Measurements from ENCODE around the gene LRRK1.

LRRK1 gene

GRCh38 chr15:100930306-100930848, 11.2 kb downstream of the LRRK1 start:
- ATAC-seq (ENCODE audit: insufficient read depth, low read depth) (no peak), DNase-seq (no peak)
- H3K4me1 ChIP-seq (ENCODE audit: insufficient read depth, low read length) = no peaks in the 10 kb centered on the region
- no peak overlapping the region for H3K4me3 ChIP-seq (ENCODE audit: low read depth in 1 of 2, low read length in 2 of 2)
- H4K20me1 ChIP-seq (ENCODE audit: insufficient read depth, low read length) = no peaks in the 10 kb centered on the region
- no peak overlapping the region for H3K9ac ChIP-seq (ENCODE audit: low read depth, low read length)
- no peak overlapping the region for H3K27ac ChIP-seq (ENCODE audit: low read length)
- no peaks in the 10 kb centered on the region for H3K27me3 ChIP-seq (ENCODE audit: insufficient read depth, low read length, poor library complexity)
- H2AFZ ChIP-seq (ENCODE audit: low read depth, low read length) = no peak overlapping the region
- H3K36me3 ChIP-seq (ENCODE audit: insufficient read depth, low read length) = no peaks in the 10 kb centered on the region
- TF ChIP-seq CTCF (IDR thresholded peaks at IDR 0.05; ENCODE audit: borderline replicate concordance, extremely low read depth, low read length, poor library complexity, severe bottlenecking) (no peak), EZH2 (IDR thresholded peaks at IDR 0.05; ENCODE audit: borderline replicate concordance, low read depth, low read length, severe bottlenecking) (no peak)
- H3K4me2 ChIP-seq (ENCODE audit: insufficient read depth, low read length) = no peak overlapping the region
- no peaks in the 10 kb centered on the region for H3K79me2 ChIP-seq (ENCODE audit: insufficient read depth, low read length)
- no peaks in the 10 kb centered on the region for H3K9me3 ChIP-seq (ENCODE audit: insufficient read depth, low read length, severe bottlenecking)

- H3K36me3 ChIP-seq (ENCODE audit: insufficient read depth, low read length) = no peaks in the 10 kb centered on the region
- no peaks in the 10 kb centered on the region for H3K4me1 ChIP-seq (ENCODE audit: insufficient read depth, low read length)
- TF ChIP-seq CTCF (IDR thresholded peaks at IDR 0.05; ENCODE audit: borderline replicate concordance, extremely low read depth, low read length, poor library complexity, severe bottlenecking) (no peak), EZH2 (IDR thresholded peaks at IDR 0.05; ENCODE audit: borderline replicate concordance, low read depth, low read length, severe bottlenecking) (no peak)
- H3K4me3 ChIP-seq (ENCODE audit: low read depth in 1 of 2, low read length in 2 of 2) = no peak overlapping the region
- H3K4me2 ChIP-seq (ENCODE audit: insufficient read depth, low read length) = no peak overlapping the region
- no peaks in the 10 kb centered on the region for H3K27me3 ChIP-seq (ENCODE audit: insufficient read depth, low read length, poor library complexity)
- H4K20me1 ChIP-seq (ENCODE audit: insufficient read depth, low read length) = no peaks in the 10 kb centered on the region
- no peak overlapping the region for H3K9ac ChIP-seq (ENCODE audit: low read depth, low read length)
- DNase-seq = no peak
- H3K9me3 ChIP-seq (ENCODE audit: insufficient read depth, low read length, severe bottlenecking) = no peaks in the 10 kb centered on the region
- H3K27ac ChIP-seq (ENCODE audit: low read length) = no peak overlapping the region
- ATAC-seq (ENCODE audit: insufficient read depth, low read depth) = no peak
- no peaks in the 10 kb centered on the region for H3K79me2 ChIP-seq (ENCODE audit: insufficient read depth, low read length)
- H2AFZ ChIP-seq (ENCODE audit: low read depth, low read length) = no peak overlapping the region
These were observed 12.2 kb downstream of the LRRK1 start for GRCh38 chr15:100931143-100931890.

- Histone ChIP-seq H3K36me3 (ENCODE audit: insufficient read depth, low read length) (no peaks in the 10 kb centered on the region), H3K4me3 (ENCODE audit: low read depth in 1 of 2, low read length in 2 of 2) (no peak overlapping the region), H3K9me3 (ENCODE audit: insufficient read depth, low read length, severe bottlenecking) (no peaks in the 10 kb centered on the region), H3K27me3 (ENCODE audit: insufficient read depth, low read length, poor library complexity) (no peaks in the 10 kb centered on the region), H3K4me1 (ENCODE audit: insufficient read depth, low read length) (no peaks in the 10 kb centered on the region), H3K4me2 (ENCODE audit: insufficient read depth, low read length) (no peak overlapping the region), H2AFZ (ENCODE audit: low read depth, low read length) (no peak overlapping the region), H3K9ac (ENCODE audit: low read depth, low read length) (no peak overlapping the region), H3K79me2 (ENCODE audit: insufficient read depth, low read length) (no peaks in the 10 kb centered on the region), H3K27ac (ENCODE audit: low read length) (no peak overlapping the region), H4K20me1 (ENCODE audit: insufficient read depth, low read length) (no peaks in the 10 kb centered on the region)
- ATAC-seq (ENCODE audit: insufficient read depth, low read depth) (no peak), DNase-seq (no peak)
- TF ChIP-seq EZH2 (IDR thresholded peaks at IDR 0.05; ENCODE audit: borderline replicate concordance, low read depth, low read length, severe bottlenecking) = no peak
- TF ChIP-seq CTCF (IDR thresholded peaks at IDR 0.05; ENCODE audit: borderline replicate concordance, extremely low read depth, low read length, poor library complexity, severe bottlenecking) = no peak
These were observed 13.7 kb downstream of the LRRK1 start for GRCh38 chr15:100932676-100933348.
